Right ventricle myocardium superior (tissue), 1 donor: ENCODE data around the gene CCL21. TPM values are rescaled to one million over a fixed set of nuclear protein-coding genes. Genes with fewer than 3 reads are reported as not detected.

ENCODE experiments used
- total RNA-seq: library from RNA; stranded (reverse); fragmentation: NEBNext Ultra II Directional; extraction: Animal tissue kit (Norgen Biotek cat#: 25700); gene quantifications from one replicate; pipeline ENCODE4 v1.2.1, GENCODE V29; 2021
- donor health status: DM: no; HTN: yes; CAD: no; lungs with severe emphysema.

CCL21 gene
- total RNA-seq, 1 donor from 2014 or later: 4.9 TPM

Other genes starting within 250 kb of the CCL21 start
- gene ENHO, start 187.1 kb downstream of the CCL21 start, total RNA-seq: 0.48 TPM
- 7.8 TPM for gene CNTFR, start 120.4 kb downstream of the CCL21 start, total RNA-seq
- 43.4 TPM for gene RPP25L, start 98.0 kb downstream of the CCL21 start, total RNA-seq
- 129 TPM for gene DCTN3, start 89.6 kb downstream of the CCL21 start, total RNA-seq
- not detected for gene ARID3C, start 81.1 kb downstream of the CCL21 start, total RNA-seq
- gene SIGMAR1, start 72.3 kb downstream of the CCL21 start, total RNA-seq: 22.2 TPM
- 53.8 TPM for gene GALT, start 63.5 kb downstream of the CCL21 start, total RNA-seq
- 48.8 TPM for gene IL11RA, start 58.0 kb downstream of the CCL21 start, total RNA-seq
- gene CCL27, start 47.5 kb downstream of the CCL21 start, total RNA-seq: not detected
- gene CCL19, start 18.9 kb downstream of the CCL21 start, total RNA-seq: 0.70 TPM
- gene PHF24, start 248.1 kb upstream of the CCL21 start, total RNA-seq: 0.19 TPM